H1 (cell line): ENCODE data around the gene STX2. TPM values are rescaled to one million over a fixed set of nuclear protein-coding genes. Genes with fewer than 3 reads are reported as not detected.

ENCODE experiments used
- CEBPB ChIP-seq: IDR thresholded peaks from 2 replicates; pipeline ENCODE4 v1.6.1; 2012; ENCODE audit warnings: low read depth, low read length
- CHD1 ChIP-seq: IDR thresholded peaks from 2 replicates; pipeline ENCODE4 v1.6.1; 2012; ENCODE audit warnings: low read depth, low read length, improper control_type of control experiment
- CHD7 ChIP-seq: fragments of 300-600 bp; sonication (generic); IDR thresholded peaks from 2 replicates; pipeline ENCODE4 v1.7.1; 2012; ENCODE audit warnings: low read length, moderate library complexity, mild to moderate bottlenecking, inconsistent platforms; ENCODE audit not compliant: insufficient replicate concordance
- EP300 ChIP-seq, 2 experiments: IDR thresholded peaks; 1 replicate in 1 of 2; 2 replicates in 1 of 2; pipeline ENCODE4 v1.6.1; 2011 to 2012; ENCODE audit warnings: low read depth in 2 of 2, low read length in 2 of 2, mild to moderate bottlenecking in 2 of 2, borderline replicate concordance in 1 of 2, inconsistent platforms in 1 of 2, moderate library complexity in 1 of 2
- NANOG ChIP-seq: IDR thresholded peaks from 2 replicates; pipeline ENCODE4 v1.6.1; 2011; ENCODE audit warnings: low read length, low read depth, mild to moderate bottlenecking, inconsistent platforms; ENCODE audit not compliant: insufficient read depth, poor library complexity, severe bottlenecking
- RBBP5 ChIP-seq: IDR thresholded peaks from 2 replicates; pipeline ENCODE4 v1.7.1; 2012; ENCODE audit warnings: low read depth, mild to moderate bottlenecking, inconsistent platforms, low read length, moderate library complexity, borderline replicate concordance
- SIN3A ChIP-seq, 2 experiments: IDR thresholded peaks in 1 of 2; conservative IDR thresholded peaks in 1 of 2; 2 replicates each; pipeline ENCODE4 v1.6.1; 2011 to 2012; ENCODE audit warnings: low read length in 2 of 2, improper control_type of control experiment in 1 of 2, low read depth in 1 of 2, mild to moderate bottlenecking in 1 of 2
- SIRT6 ChIP-seq: IDR thresholded peaks from one replicate; pipeline ENCODE4 v1.7.1; 2012; ENCODE audit warnings: low read length, inconsistent platforms
- TAF7 ChIP-seq: optimal IDR thresholded peaks from 2 replicates; pipeline ENCODE3; 2011; ENCODE audit warnings: low read depth, mild to moderate bottlenecking, inconsistent platforms, low read length, moderate library complexity, borderline replicate concordance
- polyA plus RNA-seq, 7 experiments: library from polyadenylated mRNA; depleted of rRNA in 3 of 7; stranded (reverse) in 5 of 7; unstranded in 2 of 7; fragments of >200 nt in 5 of 7; fragments of 200-250 nt in 2 of 7; gene quantifications; 1 replicate in 5 of 7; 2 replicates in 1 of 7; 4 replicates in 1 of 7; pipeline versions ENCODE4 v1.2.1 to v1.2.3, GENCODE V29; 2011 to 2013; ENCODE audit warnings: missing spikeins in 2 of 7, mixed read lengths in 2 of 7
- total RNA-seq: library from RNA; stranded (reverse); fragmentation: NEBNext Ultra II Directional; extraction: Animal tissue kit (Norgen Biotek cat#: 25700); gene quantifications from 2 replicates; pipeline ENCODE4 v1.2.1, GENCODE V29; 2021

STX2 gene
- total and polyA plus RNA-seq, 2 of the 8 experiments (the other 6 are each of a cell fraction or from before 2014, with no cell fraction given), result 20.0 to 26.3 TPM

GRCh38 chr12:130849561-130850417 is 10.7 kb upstream of the STX2 start (continued):
- TF ChIP-seq CHD7, result peak; percentile 27
- no peak for TF ChIP-seq TAF7
- peak in 1 of 2 experiments; percentile 22; a peak in 1 of 3 replicates for TF ChIP-seq EP300 (IDR thresholded peaks at IDR 0.05; ENCODE audit: borderline replicate concordance in 1 of 2, low read depth in 2 of 2, low read length in 2 of 2)
- TF ChIP-seq CHD1, result no peak
- TF ChIP-seq SIN3A (conservative IDR thresholded peaks at IDR 0.05 in 1 of 2, IDR thresholded peaks at IDR 0.05 in 1 of 2; ENCODE audit: low read depth in 1 of 2, low read length in 2 of 2), result no peak
- TF ChIP-seq CEBPB, result no peak
- no peak for TF ChIP-seq NANOG
- no peak for TF ChIP-seq SIRT6
- peak; percentile 69; the same call in 1 of the 2 replicates for TF ChIP-seq RBBP5
